Panc1 (cell line): ENCODE results near the gene NHEJ1. TPM values are rescaled to one million over a fixed set of nuclear protein-coding genes. Genes with fewer than 3 reads are reported as not detected.

Experiments used
- ATAC-seq: fragments of 200-7000 bp; cut with Tn5 transposase; 2 replicates; pipeline ENCODE4 v1.9.1; 2020; ENCODE audit warnings: mild to moderate bottlenecking, moderate library complexity
- BruUV-seq: library from RNA; stranded (reverse); fragments of 400-500 nt; replicated peaks from 2 replicates; lab custom pipeline; 2021; lab: Mats Ljungman, UMichigan
- CTCF ChIA-PET: fragments of 300-600 bp; sonication (Branson Sonifier 250); formaldehyde crosslinking; loops from one replicate; lab custom pipeline; 2022; ENCODE audit warnings: antibody characterized with exemption; lab: Charles Lee
- POLR2A ChIA-PET: fragments of 300-600 bp; sonication (Branson Sonifier 250); formaldehyde crosslinking; loops from one replicate; lab custom pipeline; 2022; ENCODE audit warnings: antibody characterized with exemption; lab: Charles Lee
- DNase-seq: peaks from one replicate; pipeline ENCODE4 v3.0.0-alpha.2; 2010; ENCODE audit warnings: low read depth, low spot score
- H3K27ac ChIP-seq: 2 replicates; pipeline ENCODE4 v1.5.1; 2011; ENCODE audit warnings: mild to moderate bottlenecking, low read length, inconsistent platforms
- H3K27me3 ChIP-seq: fragments of 200-500 bp; sonication (Bioruptor generic); 2 replicates; pipeline ENCODE4 v1.6.0; 2014; ENCODE audit warnings: low read length, inconsistent platforms; ENCODE audit not compliant: control insufficient read depth, insufficient read depth
- H3K36me3 ChIP-seq: fragments of 200-500 bp; sonication (Bioruptor generic); 2 replicates; pipeline ENCODE4 v1.5.1; 2014; ENCODE audit warnings: inconsistent platforms, mild to moderate bottlenecking, low read length, moderate library complexity; ENCODE audit not compliant: control insufficient read depth, insufficient read depth
- H3K4me1 ChIP-seq: 2 replicates; pipeline ENCODE4 v1.5.1; 2011; ENCODE audit warnings: inconsistent platforms, mild to moderate bottlenecking, low read length, moderate library complexity; ENCODE audit not compliant: control insufficient read depth, insufficient read depth
- H3K4me3 ChIP-seq, 2 experiments: 2 replicates each; pipeline ENCODE4 v1.5.1; 2011 to 2012; ENCODE audit warnings: low read depth in 2 of 2, low read length in 2 of 2, mild to moderate bottlenecking in 2 of 2, inconsistent platforms in 1 of 2, moderate library complexity in 1 of 2
- H3K9me3 ChIP-seq: fragments of 200-500 bp; sonication (Bioruptor generic); 2 replicates; pipeline ENCODE4 v1.5.1; 2014; ENCODE audit warnings: low read depth, mild to moderate bottlenecking, inconsistent platforms, low read length, moderate library complexity; ENCODE audit not compliant: control insufficient read depth, insufficient read depth
- POLR2AphosphoS5 ChIP-seq: IDR thresholded peaks from 2 replicates; pipeline ENCODE4 v1.6.1; 2012; ENCODE audit warnings: mild to moderate bottlenecking, low read depth, low read length, moderate library complexity
- REST ChIP-seq, 2 experiments: IDR thresholded peaks; 2 replicates each; pipeline ENCODE4 v1.6.1; 2011 to 2012; ENCODE audit warnings: low read depth in 2 of 2, control low read depth in 1 of 2, low read length in 1 of 2, mild to moderate bottlenecking in 1 of 2, moderate library complexity in 1 of 2; ENCODE audit not compliant: insufficient read depth in 1 of 2
- SIN3A ChIP-seq: IDR thresholded peaks from 2 replicates; pipeline ENCODE4 v1.6.1; 2012; ENCODE audit warnings: low read depth, mild to moderate bottlenecking, low read length, moderate library complexity, borderline replicate concordance; ENCODE audit not compliant: insufficient read depth
- TCF7L2 ChIP-seq: IDR thresholded peaks from 2 replicates; pipeline ENCODE4 v1.6.1; 2011; ENCODE audit warnings: mild to moderate bottlenecking, low read depth, low read length, inconsistent platforms
- in situ Hi-C: cut with HindIII; loops from 2 replicates; pipeline ENCODE4 v1.10.0; 2016; ENCODE audit warnings: low sequenced_read_pairs, low pct_unique_long_range_greater_than_20kb
- intact Hi-C: fragments of 100-400 bp; cut with micrococcal nuclease; formaldehyde crosslinking; loops from one replicate; pipeline ENCODE4 v1.10.0; 2022; ENCODE audit not compliant: unreplicated experiment
- total RNA-seq: library from RNA; stranded (reverse); gene quantifications from one replicate; pipeline ENCODE4 v1.2.1, GENCODE V29; 2021; ENCODE audit not compliant: unreplicated experiment
- TF ChIP-seq, protein P1 (sequence below): fragments of 450-650 bp; IDR thresholded peaks from 2 replicates; pipeline ENCODE4 v1.5.1; 2017; ENCODE audit warnings: mild to moderate bottlenecking

The NHEJ1 gene
- total RNA-seq, 1 experiment from 2014 or later: 18.2 TPM

DNA sequence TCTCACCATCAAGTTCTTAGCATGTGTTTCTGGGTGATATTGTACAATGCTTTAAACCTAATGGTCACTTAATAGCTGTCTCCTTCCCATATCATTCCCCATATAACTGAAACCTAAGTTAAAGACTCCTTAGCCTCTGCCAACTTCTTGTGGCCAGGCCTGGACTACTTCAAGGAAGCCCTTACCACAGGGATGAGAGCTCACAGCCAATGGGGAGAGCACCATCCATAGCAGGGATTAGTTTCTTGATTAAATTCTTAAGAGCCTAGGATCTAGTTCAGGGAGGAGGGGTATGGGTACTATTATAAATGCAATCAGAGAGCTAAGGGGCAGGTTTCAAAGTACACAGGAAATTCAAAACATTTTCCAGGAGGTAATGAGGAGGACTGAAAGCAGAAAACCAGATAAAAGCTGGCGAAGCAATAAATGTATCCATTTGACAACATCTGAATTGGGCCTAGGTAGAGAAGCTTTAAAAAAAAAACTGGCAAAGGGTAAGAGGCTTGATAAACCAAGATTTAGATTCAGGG is 65.1 kb downstream of the NHEJ1 start:
- CTCF ChIA-PET: no interaction called here
- no TSS peak for BruUV-seq
- intact Hi-C loops: no loop called here

DNA sequence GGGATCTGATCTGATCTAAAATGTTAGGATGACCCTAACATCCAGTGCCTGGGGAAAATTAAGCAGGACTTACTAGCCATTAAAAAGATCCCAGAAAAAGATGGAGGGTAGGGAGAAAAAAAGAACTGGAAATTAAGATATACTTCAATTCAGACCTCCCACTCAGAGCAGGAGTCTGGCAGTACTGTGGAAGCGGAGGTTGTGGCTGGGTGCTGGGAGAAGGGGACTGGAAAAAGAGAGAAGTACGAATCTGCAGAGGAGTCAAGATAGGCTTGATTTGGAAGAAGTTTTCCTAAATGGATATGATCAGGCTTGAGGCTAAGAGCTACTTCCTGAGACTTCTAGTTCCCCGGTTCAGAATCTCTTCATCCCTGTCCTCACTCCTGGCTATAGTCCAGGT is 66.4 kb downstream of the NHEJ1 start:
- Histone ChIP-seq H3K4me1 (no peaks in the 10 kb centered on the region), H3K27me3 (no peaks in the 10 kb centered on the region), H3K27ac (no peak overlapping the region), H3K4me3 (no peak overlapping the region), H3K9me3 (no peaks in the 10 kb centered on the region), H3K36me3 (no peaks in the 10 kb centered on the region)
- ChIA-PET POLR2A (no interaction called here), CTCF (no interaction called here)
- intact Hi-C loops: no loop called here
- in situ Hi-C loops: no loop called here
- no TSS peak for BruUV-seq
- DNase-seq (no peak), ATAC-seq (no peak)
- TF ChIP-seq, protein P1, sequence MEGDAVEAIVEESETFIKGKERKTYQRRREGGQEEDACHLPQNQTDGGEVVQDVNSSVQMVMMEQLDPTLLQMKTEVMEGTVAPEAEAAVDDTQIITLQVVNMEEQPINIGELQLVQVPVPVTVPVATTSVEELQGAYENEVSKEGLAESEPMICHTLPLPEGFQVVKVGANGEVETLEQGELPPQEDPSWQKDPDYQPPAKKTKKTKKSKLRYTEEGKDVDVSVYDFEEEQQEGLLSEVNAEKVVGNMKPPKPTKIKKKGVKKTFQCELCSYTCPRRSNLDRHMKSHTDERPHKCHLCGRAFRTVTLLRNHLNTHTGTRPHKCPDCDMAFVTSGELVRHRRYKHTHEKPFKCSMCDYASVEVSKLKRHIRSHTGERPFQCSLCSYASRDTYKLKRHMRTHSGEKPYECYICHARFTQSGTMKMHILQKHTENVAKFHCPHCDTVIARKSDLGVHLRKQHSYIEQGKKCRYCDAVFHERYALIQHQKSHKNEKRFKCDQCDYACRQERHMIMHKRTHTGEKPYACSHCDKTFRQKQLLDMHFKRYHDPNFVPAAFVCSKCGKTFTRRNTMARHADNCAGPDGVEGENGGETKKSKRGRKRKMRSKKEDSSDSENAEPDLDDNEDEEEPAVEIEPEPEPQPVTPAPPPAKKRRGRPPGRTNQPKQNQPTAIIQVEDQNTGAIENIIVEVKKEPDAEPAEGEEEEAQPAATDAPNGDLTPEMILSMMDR: no peak
- TF ChIP-seq SIN3A: no peak
- TF ChIP-seq REST (IDR thresholded peaks at IDR 0.05; ENCODE audit: insufficient read depth in 1 of 2, low read depth in 2 of 2, low read length in 1 of 2): no peak
- no peak for TF ChIP-seq TCF7L2
- TF ChIP-seq POLR2AphosphoS5: no peak

More for the DNA sequence above, 65.1 kb downstream of the NHEJ1 start:
- DNase-seq (no peak), ATAC-seq (no peak)
- TF ChIP-seq TCF7L2: no peak
- TF ChIP-seq REST (IDR thresholded peaks at IDR 0.05; ENCODE audit: insufficient read depth in 1 of 2, low read depth in 2 of 2, low read length in 1 of 2): no peak
- TF ChIP-seq SIN3A: no peak
- TF ChIP-seq POLR2AphosphoS5: no peak
- TF ChIP-seq, protein P1: no peak
- Histone ChIP-seq H3K27ac (no peak overlapping the region), H3K4me3 (no peak overlapping the region), H3K36me3 (no peaks in the 10 kb centered on the region), H3K4me1 (no peaks in the 10 kb centered on the region), H3K27me3 (no peaks in the 10 kb centered on the region), H3K9me3 (no peaks in the 10 kb centered on the region)
- in situ Hi-C loops: no loop called here
- POLR2A ChIA-PET: no interaction called here
